H1 (cell line): ENCODE data around the gene SGO2. TPM values are rescaled to one million over a fixed set of nuclear protein-coding genes. Genes with fewer than 3 reads are reported as not detected.
A peak's percentile ranks its signal among the peaks of the same experiment; 100 is the strongest.

Experiments used
- CTCF ChIA-PET: fragments of 300-600 bp; sonication (Branson Sonifier 250); formaldehyde crosslinking; loops from one replicate; lab custom pipeline; 2021; ENCODE audit not compliant: partially characterized antibody; lab: Charles Lee
- POLR2A ChIA-PET: fragments of 300-600 bp; sonication (Branson Sonifier 250); formaldehyde crosslinking; loops from one replicate; lab custom pipeline; 2021; ENCODE audit warnings: inconsistent platforms; ENCODE audit not compliant: partially characterized antibody; lab: Charles Lee
- DNase-seq, 2 experiments: peaks; one replicate each; pipeline versions ENCODE4 v3.0.0 to v3.0.0-alpha.2; 2010 to 2022; ENCODE audit warnings: low spot score in 2 of 2, low read depth in 1 of 2, mixed read lengths in 1 of 2
- FAIRE-seq: peaks from 2 replicates; lab custom pipeline; 2011; peaks lifted over from hg19 to GRCh38; lab: Jason Lieb, UNC
- H2AFZ ChIP-seq: 2 replicates; pipeline ENCODE4 v1.8.1; 2012; ENCODE audit warnings: low read length, inconsistent platforms
- H2AK5ac ChIP-seq: 2 replicates; pipeline ENCODE4 v1.6.1; 2013; ENCODE audit warnings: low read depth, low read length
- H2BK120ac ChIP-seq: replicated peaks from 2 replicates; pipeline ENCODE3; 2013; ENCODE audit warnings: low read depth, low read length, inconsistent platforms
- H2BK12ac ChIP-seq: 2 replicates; pipeline ENCODE4 v1.6.1; 2013; ENCODE audit warnings: low read depth, low read length
- H2BK15ac ChIP-seq: 2 replicates; pipeline ENCODE4 v1.6.1; 2013; ENCODE audit warnings: low read length
- H2BK20ac ChIP-seq: 2 replicates; pipeline ENCODE4 v1.6.1; 2013; ENCODE audit warnings: low read length
- H2BK5ac ChIP-seq: 2 replicates; pipeline ENCODE4 v1.6.1; 2013; ENCODE audit warnings: low read depth, low read length
- H3K14ac ChIP-seq: 2 replicates; pipeline ENCODE4 v1.6.1; 2013; ENCODE audit warnings: inconsistent platforms; ENCODE audit not compliant: insufficient read length
- H3K18ac ChIP-seq: 2 replicates; pipeline ENCODE4 v1.6.1; 2013; ENCODE audit warnings: low read length; ENCODE audit errors: extremely low read depth
- H3K23ac ChIP-seq: 2 replicates; pipeline ENCODE4 v1.6.1; 2013; ENCODE audit warnings: inconsistent platforms; ENCODE audit not compliant: insufficient read length
- H3K23me2 ChIP-seq: 2 replicates; pipeline ENCODE4 v1.6.1; 2013; ENCODE audit warnings: low read depth, low read length
- H3K27ac ChIP-seq: 2 replicates; pipeline ENCODE4 v1.6.1; 2011; ENCODE audit warnings: low read depth, low read length, inconsistent platforms
- H3K27me3 ChIP-seq, 4 experiments: replicated peaks in 1 of 4; 1 replicate in 1 of 4; 2 replicates in 3 of 4; pipeline versions ENCODE4 v1.6.1 to v1.8.1; 2011 to 2013; ENCODE audit warnings: low read length in 3 of 4, mild to moderate bottlenecking in 3 of 4, inconsistent platforms in 2 of 4, mixed read lengths in 2 of 4, moderate library complexity in 1 of 4; ENCODE audit not compliant: control insufficient read depth in 3 of 4, insufficient read depth in 3 of 4; ENCODE audit errors: extremely low read depth in 1 of 4
- H3K36me3 ChIP-seq, 4 experiments: 2 replicates each; pipeline versions ENCODE4 v1.6.1 to v1.8.1; 2011 to 2013; ENCODE audit warnings: mild to moderate bottlenecking in 4 of 4, low read length in 3 of 4, moderate library complexity in 2 of 4, control low read depth in 1 of 4, inconsistent platforms in 1 of 4; ENCODE audit not compliant: insufficient read depth in 4 of 4, control insufficient read depth in 2 of 4
- H3K4ac ChIP-seq: replicated peaks from 2 replicates; pipeline ENCODE3; 2013; ENCODE audit warnings: low read length, low read depth, mixed read lengths, inconsistent platforms; ENCODE audit not compliant: insufficient read length
- H3K4me1 ChIP-seq, 4 experiments: replicated peaks in 1 of 4; 1 replicate in 1 of 4; 2 replicates in 3 of 4; pipeline versions ENCODE4 v1.6.1 to v1.8.1; 2011 to 2013; ENCODE audit warnings: low read length in 3 of 4, inconsistent platforms in 2 of 4, mixed read lengths in 1 of 4; ENCODE audit not compliant: insufficient read depth in 4 of 4, control insufficient read depth in 3 of 4
- H3K4me2 ChIP-seq, 2 experiments: 2 replicates each; pipeline versions ENCODE4 v1.6.1 to v1.8.1; 2011 to 2013; ENCODE audit warnings: low read depth in 2 of 2, low read length in 2 of 2, control low read depth in 1 of 2, inconsistent platforms in 1 of 2, mild to moderate bottlenecking in 1 of 2; ENCODE audit not compliant: insufficient read depth in 1 of 2
- H3K4me3 ChIP-seq, 4 experiments: fragments of 200-600, 300-600 bp in 1 of 4; sonication (generic), shearing (Covaris generic), sonication (Bioruptor Twin) in 1 of 4; 2 replicates each; pipeline versions ENCODE4 v1.5.1 to v1.8.1; 2011 to 2016; ENCODE audit warnings: low read length in 4 of 4, low read depth in 3 of 4, control low read depth in 2 of 4, inconsistent platforms in 2 of 4, mild to moderate bottlenecking in 2 of 4, mixed read lengths in 1 of 4, moderate library complexity in 1 of 4; ENCODE audit not compliant: insufficient read depth in 2 of 4; ENCODE audit errors: extremely low read depth in 1 of 4
- H3K56ac ChIP-seq: replicated peaks from 2 replicates; pipeline ENCODE3; 2013; ENCODE audit warnings: low read depth, mild to moderate bottlenecking, mixed read lengths, low read length, inconsistent platforms; ENCODE audit not compliant: insufficient read length
- H3K79me1 ChIP-seq: 2 replicates; pipeline ENCODE4 v1.6.1; 2013; ENCODE audit warnings: low read depth, low read length, control low read depth
- H3K79me2 ChIP-seq, 2 experiments: 2 replicates each; pipeline versions ENCODE4 v1.6.1 to v1.8.1; 2012 to 2013; ENCODE audit warnings: low read length in 2 of 2, mild to moderate bottlenecking in 2 of 2, inconsistent platforms in 1 of 2; ENCODE audit not compliant: insufficient read depth in 2 of 2, control insufficient read depth in 1 of 2
- H3K9ac ChIP-seq, 4 experiments: replicated peaks in 1 of 4; 1 replicate in 1 of 4; 2 replicates in 3 of 4; pipeline versions ENCODE4 v1.6.1 to v1.8.1; 2011 to 2013; ENCODE audit warnings: low read depth in 3 of 4, low read length in 3 of 4, control low read depth in 2 of 4, mild to moderate bottlenecking in 2 of 4, moderate library complexity in 2 of 4, inconsistent platforms in 1 of 4; ENCODE audit errors: extremely low read depth in 1 of 4
- H3K9me3 ChIP-seq, 2 experiments: 2 replicates each; pipeline versions ENCODE4 v1.6.1 to v1.8.1; 2012 to 2013; ENCODE audit warnings: mild to moderate bottlenecking in 2 of 2, moderate library complexity in 2 of 2, control low read depth in 1 of 2, inconsistent platforms in 1 of 2, low read depth in 1 of 2, low read length in 1 of 2, mixed read lengths in 1 of 2; ENCODE audit not compliant: insufficient read depth in 2 of 2
- H4K20me1 ChIP-seq, 2 experiments: replicated peaks in 1 of 2; 2 replicates each; pipeline versions ENCODE3 to v1.8.1; 2011 to 2013; ENCODE audit warnings: inconsistent platforms in 2 of 2, low read length in 2 of 2, mild to moderate bottlenecking in 1 of 2; ENCODE audit not compliant: insufficient read depth in 2 of 2, control insufficient read depth in 1 of 2
- H4K5ac ChIP-seq: 2 replicates; pipeline ENCODE4 v1.6.1; 2013; ENCODE audit warnings: low read length, low read depth, mixed read lengths, inconsistent platforms; ENCODE audit not compliant: insufficient read length
- H4K8ac ChIP-seq: 2 replicates; pipeline ENCODE4 v1.8.0; 2013; ENCODE audit warnings: mild to moderate bottlenecking, moderate library complexity, low read length, inconsistent platforms; ENCODE audit not compliant: insufficient read depth; ENCODE audit errors: extremely low read depth
- H4K91ac ChIP-seq: replicated peaks from 2 replicates; pipeline ENCODE3; 2013; ENCODE audit warnings: low read length, mixed read lengths, inconsistent platforms; ENCODE audit not compliant: insufficient read length
- EGR1 ChIP-seq: IDR thresholded peaks from 2 replicates; pipeline ENCODE4 v1.6.1; 2011; ENCODE audit warnings: low read depth, low read length, borderline replicate concordance
- HDAC2 ChIP-seq, 2 experiments: fragments of 300-600 bp in 1 of 2; sonication (generic) in 1 of 2; IDR thresholded peaks; 2 replicates each; pipeline ENCODE4 v1.6.1; 2011 to 2012; ENCODE audit warnings: low read depth in 2 of 2, low read length in 2 of 2, mild to moderate bottlenecking in 2 of 2, moderate library complexity in 2 of 2, borderline replicate concordance in 1 of 2, inconsistent platforms in 1 of 2
- MAFK ChIP-seq: IDR thresholded peaks from 2 replicates; pipeline ENCODE4 v1.6.1; 2012; ENCODE audit warnings: low read depth, mild to moderate bottlenecking, improper control_type of control experiment, low read length
- SIRT6 ChIP-seq: IDR thresholded peaks from one replicate; pipeline ENCODE4 v1.7.1; 2012; ENCODE audit warnings: low read length, inconsistent platforms
- SP1 ChIP-seq: IDR thresholded peaks from 2 replicates; pipeline ENCODE4 v1.6.1; 2011; ENCODE audit warnings: low read depth, low read length
- WGBS, 2 experiments: shearing (Covaris generic) in 1 of 2; methylation state at CpG; one replicate each; pipeline versions ENCODE4 v1.1.6 to v1.1.7; 2013 to 2015; ENCODE audit warnings: low lambda C conversion rate in 2 of 2, mixed read lengths in 2 of 2, inconsistent platforms in 1 of 2, low coverage in 1 of 2, missing lambda C conversion rate in 1 of 2; ENCODE audit not compliant: insufficient replicate concordance in 2 of 2, insufficient coverage in 1 of 2, insufficient read length in 1 of 2; ENCODE audit errors: extremely low coverage in 1 of 2, missing lambda C conversion rate in 1 of 2; 5-methylcytosine and 5-hydroxymethylcytosine counted together
- polyA plus RNA-seq, 7 experiments: library from polyadenylated mRNA; depleted of rRNA in 3 of 7; stranded (reverse) in 5 of 7; unstranded in 2 of 7; fragments of >200 nt in 5 of 7; fragments of 200-250 nt in 2 of 7; gene quantifications; 1 replicate in 5 of 7; 2 replicates in 1 of 7; 4 replicates in 1 of 7; pipeline versions ENCODE4 v1.2.1 to v1.2.3, GENCODE V29; 2011 to 2013; ENCODE audit warnings: missing spikeins in 2 of 7, mixed read lengths in 2 of 7
- total RNA-seq: library from RNA; stranded (reverse); fragmentation: NEBNext Ultra II Directional; extraction: Animal tissue kit (Norgen Biotek cat#: 25700); gene quantifications from 2 replicates; pipeline ENCODE4 v1.2.1, GENCODE V29; 2021

Gene SGO2
- total and polyA plus RNA-seq, 2 of the 8 experiments (the other 6 are each of a cell fraction or from before 2014, with no cell fraction given): 2.4 to 33.2 TPM

DNA sequence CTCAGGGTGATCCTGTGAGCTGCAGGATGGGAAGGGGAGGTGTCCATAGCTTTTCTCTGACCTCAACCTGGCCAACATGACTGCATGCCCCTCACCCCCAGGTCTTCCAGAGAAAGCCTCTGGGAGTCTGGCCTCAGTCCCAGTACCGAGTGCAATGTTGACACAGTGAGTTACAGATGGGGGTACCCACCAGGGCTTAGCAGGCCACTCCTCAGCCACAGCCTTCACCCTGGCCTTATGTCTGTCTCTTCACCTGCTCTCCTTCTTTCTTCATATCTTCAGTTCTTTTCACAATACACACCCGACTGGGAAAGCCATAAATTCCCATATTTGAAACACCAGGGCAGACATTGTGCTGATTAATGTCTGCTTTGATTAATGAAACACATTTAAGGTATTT lies 93.3 kb downstream of the SGO2 start:
- no peak overlapping the region for H3K14ac ChIP-seq
- no peaks in the 10 kb centered on the region for H3K27me3 ChIP-seq
- no peak overlapping the region for H2BK20ac ChIP-seq
- no peaks in the 10 kb centered on the region for H3K79me1 ChIP-seq
- H3K4ac ChIP-seq: no peak overlapping the region
- no peak overlapping the region for H3K4me2 ChIP-seq
- no peak for FAIRE-seq
- H2BK15ac ChIP-seq: no peak overlapping the region
- no peak overlapping the region for H3K23ac ChIP-seq
- H3K56ac ChIP-seq: no peak overlapping the region
- H2AFZ ChIP-seq: no peak overlapping the region
- no peak overlapping the region for H3K18ac ChIP-seq
- 0 out of 2 replicates have a peak overlapping the region, but pooled peaks have one; percentile 28 for H4K8ac ChIP-seq
- no peaks in the 10 kb centered on the region for H4K20me1 ChIP-seq
- no peak for DNase-seq
- no peaks in the 10 kb centered on the region for H3K36me3 ChIP-seq
- H2BK120ac ChIP-seq: no peak overlapping the region
- H3K79me2 ChIP-seq: no peaks in the 10 kb centered on the region
- no peaks in the 10 kb centered on the region for H3K4me1 ChIP-seq
- POLR2A ChIA-PET: no interaction called here
- 80% methylated on average over 2 of the region's 2 CpGs; no CpG with 5 or more reads in 1 of the 2 experiments for WGBS, 2 experiments
- no peak overlapping the region for H2AK5ac ChIP-seq
- H3K9me3 ChIP-seq: no peaks in the 10 kb centered on the region
- no peaks in the 10 kb centered on the region for H3K23me2 ChIP-seq
- CTCF ChIA-PET: interaction anchor here (0.9 to 1.0 kb wide), 2 partner anchors 86 to 101 kb away, joined by 3 read pairs; no protein-coding TSS in a partner anchor
- H2BK5ac ChIP-seq: no peak overlapping the region
- H4K5ac ChIP-seq: no peak overlapping the region
- no peak overlapping the region for H3K9ac ChIP-seq
- H3K4me3 ChIP-seq: no peak overlapping the region
- no peak overlapping the region for H2BK12ac ChIP-seq
- no peak overlapping the region for H3K27ac ChIP-seq
- H4K91ac ChIP-seq: no peak overlapping the region
- no peak for TF ChIP-seq SIRT6
- no peak for TF ChIP-seq EGR1
- TF ChIP-seq MAFK: no peak
- no peak for TF ChIP-seq HDAC2 (IDR thresholded peaks at IDR 0.05; ENCODE audit: borderline replicate concordance in 1 of 2, low read depth in 2 of 2, low read length in 2 of 2)
- no peak for TF ChIP-seq SP1
